Breast epithelium (tissue), 4 donors: ENCODE measurements around the gene ANAPC2. TPM values are rescaled to one million over a fixed set of nuclear protein-coding genes. Genes with fewer than 3 reads are reported as not detected.

ENCODE experiments used
- DNase-seq, 2 donors: peaks; one replicate each; pipeline ENCODE4 v3.0.0-alpha.2; 2019; ENCODE audit warnings: low spot score in 2 of 2
- H3K27ac ChIP-seq, 2 donors: fragments of 200-600 bp; sonication (generic) in 1 of 2; one replicate each; pipeline ENCODE4 v1.5.1; 2016 to 2019; ENCODE audit warnings: mild to moderate bottlenecking in 1 of 2
- H3K27me3 ChIP-seq, 2 donors: fragments of 200-600 bp; sonication (generic) in 1 of 2; one replicate each; pipeline versions ENCODE4 v1.5.1 to v1.6.0; 2017 to 2019; ENCODE audit warnings: control low read depth in 1 of 2, mild to moderate bottlenecking in 1 of 2
- H3K36me3 ChIP-seq: fragments of 200-600 bp; one replicate; pipeline ENCODE4 v1.5.1; 2019
- H3K4me1 ChIP-seq, 2 donors: fragments of 200-600 bp; sonication (generic); one replicate each; pipeline ENCODE4 v1.5.1; 2016 to 2019; ENCODE audit warnings: control low read depth in 1 of 2
- H3K4me3 ChIP-seq, 3 donors: fragments of 200-600 bp; sonication (generic); 1 replicate in 2 of 3; 2 replicates in 1 of 3; pipeline ENCODE4 v1.5.1; 2016 to 2019; ENCODE audit warnings: mild to moderate bottlenecking in 3 of 3, moderate library complexity in 2 of 3
- H3K9me3 ChIP-seq, 2 donors: fragments of 200-600 bp; sonication (generic) in 1 of 2; one replicate each; pipeline ENCODE4 v1.5.1; 2016 to 2019; ENCODE audit warnings: control low read depth in 1 of 2
- CTCF ChIP-seq, 3 donors: fragments of 450-650 bp; IDR thresholded peaks; one replicate each; pipeline ENCODE4 v1.5.1; 2016 to 2017; ENCODE audit warnings: antibody characterized with exemption in 3 of 3, mild to moderate bottlenecking in 3 of 3, moderate library complexity in 3 of 3
- POLR2A ChIP-seq: fragments of 450-650 bp; IDR thresholded peaks from one replicate; pipeline ENCODE4 v1.6.1; 2016; ENCODE audit warnings: antibody characterized with exemption, mild to moderate bottlenecking, moderate library complexity
- POLR2AphosphoS5 ChIP-seq, 3 donors: sonication (generic); formaldehyde crosslinking; IDR thresholded peaks; one replicate each; pipeline ENCODE4 v1.6.1; 2017; ENCODE audit warnings: antibody characterized with exemption in 3 of 3
- intact Hi-C: fragments of 100-400 bp; cut with DNase I; formaldehyde crosslinking; loops from one replicate; pipeline ENCODE4 v1.15.1; 2023; ENCODE audit warnings: low total_unique reads
- total RNA-seq, 3 donors: library from RNA; depleted of rRNA; stranded (reverse); fragments of >200 nt; gene quantifications; one replicate each; pipeline ENCODE4 v1.1.0, GENCODE V29; 2016

ANAPC2 gene
- total RNA-seq, 3 donors from 2014 or later: 32.0 to 35.7 (median 32.9) TPM

GRCh38 chr9:137158625-137159024 lies 29.7 kb downstream of the ANAPC2 start:
- DNase-seq: no peak
- Histone ChIP-seq H3K27ac (no peak overlapping the region), H3K36me3 (no peaks in the 10 kb centered on the region), H3K9me3 (no peaks in the 10 kb centered on the region), H3K4me3 (no peak overlapping the region), H3K4me1 (peaks cover 0 to 4% of the 10 kb centered on the region in 2 donors), H3K27me3 (peaks cover 3 to 91% of the 10 kb centered on the region in 2 donors)
- intact Hi-C loops: no loop called here
- no peak for TF ChIP-seq CTCF (IDR thresholded peaks at IDR 0.05)
- no peak for TF ChIP-seq POLR2AphosphoS5 (IDR thresholded peaks at IDR 0.05)
- no peak for TF ChIP-seq POLR2A

GRCh38 chr9:137157618-137158415 lies 30.5 kb downstream of the ANAPC2 start:
- no peak for DNase-seq
- H3K4me3 ChIP-seq: no peak overlapping the region
- no peaks in the 10 kb centered on the region for H3K36me3 ChIP-seq
- H3K9me3 ChIP-seq: no peaks in the 10 kb centered on the region
- peaks cover 3 to 83% of the 10 kb centered on the region in 2 donors for H3K27me3 ChIP-seq
- intact Hi-C loops: no loop called here
- H3K27ac ChIP-seq: no peak overlapping the region
- peaks cover 0 to under 1% of the 10 kb centered on the region in 2 donors for H3K4me1 ChIP-seq
- TF ChIP-seq POLR2A (no peak), POLR2AphosphoS5 (IDR thresholded peaks at IDR 0.05) (no peak), CTCF (IDR thresholded peaks at IDR 0.05) (no peak)

GRCh38 chr9:137156567-137157375 lies 31.6 kb downstream of the ANAPC2 start:
- H3K4me1 ChIP-seq: no peaks in the 10 kb centered on the region
- TF ChIP-seq CTCF (IDR thresholded peaks at IDR 0.05) (no peak), POLR2AphosphoS5 (IDR thresholded peaks at IDR 0.05) (no peak)
- H3K27me3 ChIP-seq: peaks cover 3 to 72% of the 10 kb centered on the region in 2 donors
- H3K9me3 ChIP-seq: no peaks in the 10 kb centered on the region
- intact Hi-C loops: no loop called here
- H3K27ac ChIP-seq: no peak overlapping the region
- H3K4me3 ChIP-seq: peak overlapping the region in 2 of 3 donors; percentile 3 to 46
- H3K36me3 ChIP-seq: no peaks in the 10 kb centered on the region
- no peak for DNase-seq

DNA sequence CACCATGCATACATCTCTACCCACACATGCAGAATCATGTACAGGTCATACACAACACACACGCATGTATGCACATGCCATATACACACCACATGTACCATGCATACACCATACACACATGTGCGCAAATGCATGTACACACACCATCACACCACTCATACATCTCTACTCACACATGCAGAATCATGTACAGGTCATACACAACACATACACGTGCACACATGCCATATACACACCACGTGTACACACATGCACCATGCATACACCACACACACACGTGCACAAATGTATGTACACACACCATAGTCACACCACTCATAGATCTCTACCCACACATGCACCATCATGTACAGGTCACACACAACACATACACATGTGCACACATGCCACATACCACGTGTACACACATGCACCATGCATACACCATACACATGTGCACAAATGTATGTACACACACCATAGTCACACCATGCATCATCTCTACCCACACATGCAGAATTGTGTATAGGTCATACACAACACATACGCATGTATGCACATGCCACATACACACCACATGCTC lies 35.4 kb downstream of the ANAPC2 start:
- Histone ChIP-seq H3K4me3 (no peak overlapping the region), H3K27me3 (peaks cover 0 to 46% of the 10 kb centered on the region in 2 donors), H3K27ac (no peak overlapping the region), H3K36me3 (no peaks in the 10 kb centered on the region), H3K9me3 (no peaks in the 10 kb centered on the region), H3K4me1 (no peaks in the 10 kb centered on the region)
- intact Hi-C loops: no loop called here
- no peak for DNase-seq
- TF ChIP-seq POLR2A: no peak
- no peak for TF ChIP-seq POLR2AphosphoS5 (IDR thresholded peaks at IDR 0.05)
- TF ChIP-seq CTCF (IDR thresholded peaks at IDR 0.05): no peak
